Parathyroid adenoma (tissue), 2 donors: ENCODE results near the gene PROS1.

Source experiments
- H2AFZ ChIP-seq: fragments of 300-600 bp; sonication (generic); one replicate; pipeline ENCODE4 v1.7.0; 2017; ENCODE audit warnings: antibody characterized with exemption, mild to moderate bottlenecking
- H3K27ac ChIP-seq: fragments of 300-600 bp; sonication (generic); one replicate; pipeline ENCODE4 v1.7.0; 2017
- H3K27me3 ChIP-seq: fragments of 300-600 bp; sonication (generic); one replicate; pipeline ENCODE4 v1.7.0; 2017; ENCODE audit warnings: low read length; ENCODE audit not compliant: control insufficient read depth, insufficient read depth
- H3K36me3 ChIP-seq: fragments of 300-600 bp; sonication (generic); one replicate; pipeline ENCODE4 v1.7.0; 2017; ENCODE audit warnings: low read length; ENCODE audit not compliant: control insufficient read depth, insufficient read depth
- H3K4me1 ChIP-seq: fragments of 300-600 bp; sonication (generic); one replicate; pipeline ENCODE4 v1.7.0; 2017; ENCODE audit warnings: control low read depth
- H3K4me2 ChIP-seq: fragments of 300-600 bp; sonication (generic); one replicate; pipeline ENCODE4 v1.7.0; 2017; ENCODE audit warnings: low read length
- H3K4me3 ChIP-seq: fragments of 300-600 bp; sonication (generic); one replicate; pipeline ENCODE4 v1.7.0; 2017; ENCODE audit warnings: low read depth, low read length
- H3K79me2 ChIP-seq: fragments of 300-600 bp; sonication (generic); one replicate; pipeline ENCODE4 v1.7.0; 2017; ENCODE audit warnings: control low read depth
- H3K9ac ChIP-seq: fragments of 300-600 bp; sonication (generic); one replicate; pipeline ENCODE4 v1.7.0; 2017; ENCODE audit warnings: mild to moderate bottlenecking
- H3K9me3 ChIP-seq: fragments of 300-600 bp; sonication (generic); one replicate; pipeline ENCODE4 v1.7.0; 2017; ENCODE audit warnings: low read length; ENCODE audit not compliant: control insufficient read depth
- TF ChIP-seq, protein P1 (sequence below): fragments of 300-600 bp; sonication (generic); IDR thresholded peaks from one replicate; pipeline ENCODE4 v1.7.0; 2017; ENCODE audit warnings: antibody characterized with exemption, mild to moderate bottlenecking
- donor health status: primary hyperparathyroidism.

PROS1 gene

GRCh38 chr3:93973131-93974126 is at the start of gene PROS1:
PROS1 (minus strand) TSS chr3:93973896; CDS start chr3:93973749, 147 bp downstream.
- Histone ChIP-seq H3K4me3 (peak within 1 kb of the TSS; percentile 51), H3K27ac (peak within 1 kb of the TSS; percentile 86), H3K4me2 (peak within 1 kb of the TSS; percentile 75), H3K9ac (peak within 1 kb of the TSS; percentile 23), H3K79me2 (no peaks in the 10 kb centered on the region), H2AFZ (peak within 1 kb of the TSS; percentile 95), H3K27me3 (no peaks in the 10 kb centered on the region), H3K4me1 (peaks cover 3% of the 10 kb centered on the region), H3K36me3 (no peaks in the 10 kb centered on the region), H3K9me3 (no peaks in the 10 kb centered on the region)
- TF ChIP-seq, protein P1, sequence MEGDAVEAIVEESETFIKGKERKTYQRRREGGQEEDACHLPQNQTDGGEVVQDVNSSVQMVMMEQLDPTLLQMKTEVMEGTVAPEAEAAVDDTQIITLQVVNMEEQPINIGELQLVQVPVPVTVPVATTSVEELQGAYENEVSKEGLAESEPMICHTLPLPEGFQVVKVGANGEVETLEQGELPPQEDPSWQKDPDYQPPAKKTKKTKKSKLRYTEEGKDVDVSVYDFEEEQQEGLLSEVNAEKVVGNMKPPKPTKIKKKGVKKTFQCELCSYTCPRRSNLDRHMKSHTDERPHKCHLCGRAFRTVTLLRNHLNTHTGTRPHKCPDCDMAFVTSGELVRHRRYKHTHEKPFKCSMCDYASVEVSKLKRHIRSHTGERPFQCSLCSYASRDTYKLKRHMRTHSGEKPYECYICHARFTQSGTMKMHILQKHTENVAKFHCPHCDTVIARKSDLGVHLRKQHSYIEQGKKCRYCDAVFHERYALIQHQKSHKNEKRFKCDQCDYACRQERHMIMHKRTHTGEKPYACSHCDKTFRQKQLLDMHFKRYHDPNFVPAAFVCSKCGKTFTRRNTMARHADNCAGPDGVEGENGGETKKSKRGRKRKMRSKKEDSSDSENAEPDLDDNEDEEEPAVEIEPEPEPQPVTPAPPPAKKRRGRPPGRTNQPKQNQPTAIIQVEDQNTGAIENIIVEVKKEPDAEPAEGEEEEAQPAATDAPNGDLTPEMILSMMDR, result no peak

DNA sequence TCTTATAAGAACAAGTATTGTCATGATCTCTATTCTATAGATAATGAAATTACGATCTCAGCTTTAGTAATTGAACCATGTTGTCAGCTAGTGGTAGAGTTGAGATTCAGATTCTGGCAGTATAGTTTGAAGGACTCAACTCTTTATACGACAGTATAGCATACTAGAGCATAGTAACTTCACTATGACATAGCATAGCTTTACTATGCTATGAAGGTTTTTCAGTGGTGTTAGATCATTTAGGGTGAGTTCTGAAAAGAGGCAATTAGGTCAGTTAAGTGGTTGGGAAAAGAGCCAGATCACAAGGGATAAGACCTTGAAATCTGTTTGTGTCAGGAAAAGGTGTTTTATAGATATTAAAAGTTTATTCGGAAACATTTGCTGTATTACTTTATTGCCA is 46.6 kb upstream of the PROS1 start:
- no peaks in the 10 kb centered on the region for H3K9me3 ChIP-seq
- no peaks in the 10 kb centered on the region for H3K36me3 ChIP-seq
- H3K4me2 ChIP-seq, result no peak overlapping the region
- H3K27me3 ChIP-seq, result no peaks in the 10 kb centered on the region
- no peak overlapping the region for H3K27ac ChIP-seq
- no peaks in the 10 kb centered on the region for H3K79me2 ChIP-seq
- H3K4me3 ChIP-seq, result no peak overlapping the region
- H3K9ac ChIP-seq, result no peak overlapping the region
- no peak overlapping the region for H2AFZ ChIP-seq
- TF ChIP-seq, protein P1, result no peak
- H3K4me1 ChIP-seq, result no peaks in the 10 kb centered on the region

- Histone ChIP-seq H3K9me3 (no peaks in the 10 kb centered on the region), H3K4me2 (no peak overlapping the region), H3K4me1 (no peaks in the 10 kb centered on the region), H2AFZ (no peak overlapping the region), H3K36me3 (no peaks in the 10 kb centered on the region), H3K27ac (no peak overlapping the region), H3K27me3 (no peaks in the 10 kb centered on the region), H3K9ac (no peak overlapping the region), H3K4me3 (no peak overlapping the region), H3K79me2 (no peaks in the 10 kb centered on the region)
- TF ChIP-seq, protein P1, result no peak
Observed at GRCh38 chr3:94019659-94020058, 46.0 kb upstream of the PROS1 start.

DNA sequence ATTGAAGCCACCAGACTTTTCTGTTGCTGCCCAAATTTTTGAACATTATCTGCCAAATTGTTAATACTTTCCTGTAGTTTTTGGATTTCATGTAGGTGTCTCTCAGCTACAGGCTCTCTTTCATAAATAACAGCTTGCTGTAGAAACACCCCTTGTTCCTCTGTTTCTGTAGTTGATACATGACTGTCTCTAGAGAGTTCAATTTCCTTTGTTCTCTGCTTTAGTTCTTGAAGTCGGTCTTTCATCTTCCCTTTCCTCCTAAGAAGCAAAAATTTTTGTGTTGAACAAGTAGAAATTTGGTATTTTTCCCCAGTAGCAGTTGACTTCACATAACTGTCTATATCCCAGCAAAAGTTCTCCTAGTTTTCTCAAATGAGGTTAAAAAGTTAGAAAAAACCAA is 41.3 kb upstream of the PROS1 start:
- H2AFZ ChIP-seq, result no peak overlapping the region
- no peak overlapping the region for H3K4me2 ChIP-seq
- no peak overlapping the region for H3K9ac ChIP-seq
- H3K4me3 ChIP-seq, result no peak overlapping the region
- TF ChIP-seq, protein P1, result no peak
- no peaks in the 10 kb centered on the region for H3K9me3 ChIP-seq
- H3K27me3 ChIP-seq, result no peaks in the 10 kb centered on the region
- H3K4me1 ChIP-seq, result no peaks in the 10 kb centered on the region
- no peaks in the 10 kb centered on the region for H3K36me3 ChIP-seq
- H3K79me2 ChIP-seq, result no peaks in the 10 kb centered on the region
- H3K27ac ChIP-seq, result no peak overlapping the region
